H7 (cell line): ENCODE measurements around the gene B3GALT6. TPM values are rescaled to one million over a fixed set of nuclear protein-coding genes. Genes with fewer than 3 reads are reported as not detected.

Experiments
- DNase-seq: peaks from one replicate; pipeline ENCODE4 v3.0.0; 2012
- H3K27me3 ChIP-seq: 2 replicates; pipeline ENCODE4 v1.6.0; 2011; ENCODE audit warnings: mild to moderate bottlenecking, low read length; ENCODE audit not compliant: control insufficient read depth, insufficient read depth
- H3K36me3 ChIP-seq: replicated peaks from 2 replicates; pipeline ENCODE4 v1.5.1; 2011; ENCODE audit warnings: low read length; ENCODE audit not compliant: control insufficient read depth, insufficient read depth
- H3K4me3 ChIP-seq: 2 replicates; pipeline ENCODE4 v1.5.1; 2011; ENCODE audit warnings: low read depth, mild to moderate bottlenecking, control low read depth, low read length, moderate library complexity; ENCODE audit not compliant: insufficient read depth
- total RNA-seq: library from RNA; depleted of rRNA; stranded (reverse); fragments of >200 nt; shearing (Covaris generic); gene quantifications from 2 replicates; pipeline ENCODE4 v1.2.3, GENCODE V29; 2014

Gene B3GALT6
- total RNA-seq, 1 experiment from 2014 or later: 47.2 TPM

- Histone ChIP-seq H3K36me3 (no peaks in the 10 kb centered on the region), H3K4me3 (no peak overlapping the region), H3K27me3 (peaks cover 3% of the 10 kb centered on the region; the same call in 1 of the 2 replicates)
- DNase-seq: peak; percentile 68
Observed at GRCh38 chr1:1207571-1207892, 24.5 kb upstream of the B3GALT6 start.

- Histone ChIP-seq H3K36me3 (no peaks in the 10 kb centered on the region), H3K4me3 (no peak overlapping the region), H3K27me3 (peaks cover 3% of the 10 kb centered on the region; the same call in 1 of the 2 replicates)
- DNase-seq: peak; percentile 78
Observed at GRCh38 chr1:1208713-1209433, 23.2 kb upstream of the B3GALT6 start.

DNA sequence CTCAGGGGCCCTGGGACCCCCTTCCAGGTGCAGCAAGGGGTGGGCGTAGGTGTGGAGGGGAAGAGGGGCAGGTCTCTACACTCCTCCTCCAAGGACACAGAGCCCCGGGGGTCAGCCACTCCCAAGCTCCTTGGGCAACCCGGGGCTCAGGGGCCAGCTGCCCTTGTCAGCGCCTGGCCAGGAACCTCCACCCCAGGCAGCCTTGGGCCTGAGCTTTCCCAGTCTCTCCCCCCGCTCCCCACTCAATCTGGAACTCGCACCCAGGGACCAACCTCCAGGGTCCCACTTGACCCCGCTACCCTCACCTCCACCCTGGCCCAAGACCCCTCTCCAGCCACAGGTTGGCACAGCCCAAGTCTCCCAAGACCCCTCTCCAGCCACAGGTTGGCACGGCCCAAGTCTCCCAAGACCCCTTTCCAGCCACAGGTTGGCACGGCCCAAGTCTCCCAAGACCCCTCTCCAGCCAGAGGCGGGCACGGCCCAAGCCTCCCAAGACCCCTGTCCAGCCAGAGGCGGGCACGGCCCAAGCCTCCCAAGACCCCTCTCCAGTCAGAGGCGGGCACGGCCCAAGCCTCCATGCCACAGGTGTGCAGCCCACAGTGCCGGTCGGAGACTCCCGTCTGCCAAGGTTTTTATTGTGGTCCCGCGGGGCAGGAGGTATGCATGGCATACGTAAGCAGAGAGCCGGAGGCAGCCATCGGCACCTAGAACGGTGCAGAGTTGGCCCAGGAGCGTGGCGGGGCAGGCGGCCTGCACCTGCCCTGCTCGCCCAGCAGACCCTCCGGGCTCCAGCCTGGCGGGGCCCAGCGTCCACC lies 21.1 kb upstream of the B3GALT6 start:
- no peaks in the 10 kb centered on the region for H3K36me3 ChIP-seq
- peak; percentile 71 for DNase-seq
- peaks cover 3% of the 10 kb centered on the region; the same call in 1 of the 2 replicates for H3K27me3 ChIP-seq
- H3K4me3 ChIP-seq: no peak overlapping the region

- Histone ChIP-seq H3K27me3 (peaks cover under 1% of the 10 kb centered on the region; the same call in 1 of the 2 replicates), H3K4me3 (no peak overlapping the region), H3K36me3 (no peaks in the 10 kb centered on the region)
- DNase-seq: peak; percentile 70
Observed at GRCh38 chr1:1211541-1212441, 20.2 kb upstream of the B3GALT6 start.

DNA sequence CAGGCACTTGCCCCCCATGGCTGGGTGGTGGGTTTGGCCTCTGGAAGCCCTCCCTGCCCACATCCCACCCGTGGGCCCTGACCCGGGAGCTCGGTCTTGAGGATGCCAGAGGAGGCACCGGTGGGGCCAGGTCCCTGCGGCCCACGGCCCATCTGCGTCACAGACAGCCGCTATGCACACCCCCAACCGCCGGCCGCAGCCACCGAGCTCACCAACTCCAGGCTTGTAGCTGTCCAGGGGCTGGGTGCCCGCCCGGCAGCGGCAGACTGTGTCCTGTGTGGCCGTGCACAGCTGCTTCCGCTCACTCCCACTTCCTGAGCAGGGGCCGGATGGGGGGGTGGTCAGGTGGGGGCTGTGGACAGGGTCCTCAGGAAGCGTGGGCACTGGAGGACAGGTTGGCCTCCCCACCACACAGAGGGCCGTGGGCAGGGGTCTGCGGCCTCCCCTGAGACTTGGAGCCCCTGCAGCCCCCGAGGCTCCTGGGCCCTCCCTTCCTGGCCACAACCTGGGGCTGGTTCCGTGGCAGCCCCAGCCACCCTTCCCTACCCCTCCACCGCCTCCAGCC lies 19.2 kb upstream of the B3GALT6 start:
- no peaks in the 10 kb centered on the region; the same call in none of the 2 replicates for H3K36me3 ChIP-seq
- DNase-seq: peak; percentile 71
- no peak overlapping the region for H3K4me3 ChIP-seq
- H3K27me3 ChIP-seq: no peaks in the 10 kb centered on the region

DNA sequence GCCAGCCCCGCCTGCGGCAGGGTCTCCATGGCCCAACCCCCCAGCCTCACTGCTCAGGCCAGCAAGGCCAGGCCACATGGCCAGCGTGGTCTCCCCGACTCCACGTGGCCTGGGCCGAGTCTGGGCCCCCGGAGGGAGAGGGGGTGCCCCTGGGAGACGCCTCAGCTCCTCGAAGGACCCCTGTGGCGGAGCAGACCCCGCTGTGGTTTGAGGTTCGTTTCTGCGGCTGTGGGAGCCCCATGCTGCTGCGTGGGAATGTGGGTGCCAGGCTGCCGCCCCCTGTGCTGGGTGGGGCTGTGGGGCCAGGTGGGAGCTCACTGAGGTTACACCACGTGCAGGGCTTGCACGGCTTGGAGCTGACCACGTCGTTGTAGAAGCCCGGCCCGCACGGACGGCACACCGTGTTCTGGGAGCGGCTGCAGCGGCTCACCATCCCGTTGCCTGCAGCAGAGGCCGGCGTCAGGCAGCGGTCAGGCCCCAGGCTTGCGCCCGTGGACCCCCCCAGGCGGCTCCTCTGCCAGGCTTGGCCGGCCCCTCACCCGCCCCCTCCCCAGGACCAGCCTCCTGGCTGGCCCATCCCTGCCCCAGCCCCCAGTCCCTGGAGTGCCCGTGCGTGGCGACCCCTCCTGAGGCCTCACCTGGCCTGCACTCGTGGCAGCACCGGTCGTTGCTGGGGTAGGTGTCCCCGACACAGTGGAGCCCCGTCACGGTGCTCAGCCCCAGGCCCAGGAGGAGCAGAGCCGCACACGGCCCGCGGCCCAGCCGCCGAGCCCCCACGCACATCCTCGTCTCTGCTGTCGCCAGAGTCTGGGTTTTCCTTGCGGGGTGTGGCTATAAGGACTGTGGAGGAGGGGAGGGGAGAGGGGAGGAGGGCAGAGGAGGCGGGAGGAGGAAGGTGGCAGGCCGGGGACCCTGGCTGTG lies 18.4 kb upstream of the B3GALT6 start, which contains the start of gene TNFRSF4:
Gene TNFRSF4, minus strand, starts transcription at position 809 of the 921 bp plus-strand sequence. Its CDS starts 26 bp downstream, at position 783.
- Histone ChIP-seq H3K4me3 (no peak within 1 kb of the TSS), H3K27me3 (no peaks in the 10 kb centered on the region), H3K36me3 (no peaks in the 10 kb centered on the region; the same call in none of the 2 replicates)
- peak; percentile 95 for DNase-seq

GRCh38 chr1:1215080-1215676 lies 16.9 kb upstream of the B3GALT6 start:
- Histone ChIP-seq H3K4me3 (no peak overlapping the region), H3K36me3 (no peaks in the 10 kb centered on the region; the same call in none of the 2 replicates), H3K27me3 (no peaks in the 10 kb centered on the region)
- no peak for DNase-seq

DNA sequence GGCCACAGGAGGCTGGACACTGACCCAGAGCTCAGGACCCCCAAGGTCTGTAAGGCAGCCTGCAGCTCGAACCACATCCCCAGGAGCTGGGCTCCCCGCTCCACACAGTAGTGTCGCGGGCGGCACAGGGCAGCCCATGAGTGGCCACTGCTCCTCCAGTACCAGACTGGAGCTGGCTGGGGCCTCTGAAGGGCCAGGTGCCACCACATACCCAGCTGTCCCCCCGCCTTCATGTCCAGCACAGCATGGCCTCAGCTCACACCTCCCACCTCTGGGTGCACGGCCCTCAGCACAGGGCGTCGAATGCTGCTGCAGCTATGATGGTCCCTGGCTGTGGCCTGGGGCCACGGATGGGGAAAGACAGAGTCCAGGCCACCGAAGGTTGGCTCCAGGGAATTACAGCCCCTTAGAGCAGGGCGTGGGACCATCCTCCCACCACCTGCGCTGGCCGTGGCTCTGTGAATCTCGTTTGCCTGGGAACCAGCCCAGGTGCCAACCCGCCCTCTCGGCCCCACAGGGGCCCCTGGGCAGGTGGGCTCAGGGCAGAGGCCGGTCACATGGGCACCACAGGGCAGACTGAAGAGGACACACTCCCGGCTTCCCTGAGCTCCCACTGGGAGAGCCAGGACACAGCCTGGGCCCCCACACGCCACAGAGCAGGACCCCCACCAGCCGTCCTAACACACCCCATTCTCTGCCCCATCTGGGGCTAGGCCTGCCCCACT lies 16.0 kb upstream of the B3GALT6 start:
- Histone ChIP-seq H3K4me3 (no peak overlapping the region), H3K27me3 (no peaks in the 10 kb centered on the region), H3K36me3 (no peaks in the 10 kb centered on the region; the same call in none of the 2 replicates)
- DNase-seq: no peak

- no peak for DNase-seq
- Histone ChIP-seq H3K36me3 (no peaks in the 10 kb centered on the region; the same call in none of the 2 replicates), H3K27me3 (no peaks in the 10 kb centered on the region), H3K4me3 (no peak overlapping the region)
Observed at GRCh38 chr1:1216770-1217620, 15.0 kb upstream of the B3GALT6 start.

GRCh38 chr1:1217621-1218523 lies 14.2 kb upstream of the B3GALT6 start:
- Histone ChIP-seq H3K36me3 (peaks cover 5% of the 10 kb centered on the region), H3K4me3 (no peak overlapping the region), H3K27me3 (no peaks in the 10 kb centered on the region)
- DNase-seq: no peak
